IMR-90 (cell line): ENCODE data around the gene SHISA4. TPM values are rescaled to one million over a fixed set of nuclear protein-coding genes. Genes with fewer than 3 reads are reported as not detected.

Experiments
- ATAC-seq: fragments of 200-7000 bp; cut with Tn5 transposase; 2 replicates; pipeline ENCODE4 v1.9.1; 2020; ENCODE audit warnings: low read depth, mild to moderate bottlenecking, moderate library complexity
- BruUV-seq: library from RNA; stranded (reverse); fragments of 400-500 nt; replicated peaks from 2 replicates; lab custom pipeline; 2021; lab: Mats Ljungman, UMichigan
- CTCF ChIA-PET: fragments of 300-600 bp; formaldehyde crosslinking; extraction: SDS; loops from one replicate; lab custom pipeline; 2021; ENCODE audit warnings: antibody characterized with exemption; lab: Yijun Ruan, JAX
- POLR2A ChIA-PET: fragments of 300-600 bp; sonication (Branson Sonifier 250); formaldehyde crosslinking; loops from one replicate; lab custom pipeline; 2022; ENCODE audit warnings: antibody characterized with exemption; ENCODE audit not compliant: unreplicated experiment; lab: Charles Lee
- DNase-seq: peaks from one replicate; pipeline ENCODE4 v3.0.0; 2013
- H2AFZ ChIP-seq: replicated peaks from 2 replicates; pipeline ENCODE3; 2013; ENCODE audit warnings: low read length, mild to moderate bottlenecking; ENCODE audit not compliant: poor library complexity
- H2AK5ac ChIP-seq: 2 replicates; pipeline ENCODE4 v1.6.1; 2013; ENCODE audit warnings: low read depth, low read length, inconsistent platforms
- H2AK9ac ChIP-seq: replicated peaks from 2 replicates; pipeline ENCODE3; 2013; ENCODE audit warnings: mild to moderate bottlenecking, low read depth, low read length, moderate library complexity; ENCODE audit not compliant: poor library complexity
- H2BK120ac ChIP-seq: 2 replicates; pipeline ENCODE4 v1.6.1; 2013; ENCODE audit warnings: low read depth, low read length, inconsistent platforms
- H2BK15ac ChIP-seq: 3 replicates; pipeline ENCODE4 v1.6.1; 2013; ENCODE audit warnings: low read depth, low read length, inconsistent platforms
- H2BK20ac ChIP-seq: 2 replicates; pipeline ENCODE4 v1.6.1; 2013; ENCODE audit warnings: low read depth, mild to moderate bottlenecking, inconsistent platforms, low read length, moderate library complexity
- H2BK5ac ChIP-seq: 2 replicates; pipeline ENCODE4 v1.6.1; 2013; ENCODE audit warnings: mild to moderate bottlenecking, low read depth, low read length, inconsistent platforms; ENCODE audit not compliant: poor library complexity, severe bottlenecking
- H3K14ac ChIP-seq: replicated peaks from 2 replicates; pipeline ENCODE4 v1.6.1; 2013; ENCODE audit warnings: low read depth, low read length, inconsistent platforms
- H3K18ac ChIP-seq: 2 replicates; pipeline ENCODE4 v1.6.1; 2013; ENCODE audit warnings: low read depth, low read length, control low read depth
- H3K23ac ChIP-seq: 2 replicates; pipeline ENCODE4 v1.6.1; 2013; ENCODE audit warnings: low read depth, low read length, inconsistent platforms
- H3K27ac ChIP-seq: 2 replicates; pipeline ENCODE4 v1.5.1; 2013; ENCODE audit warnings: mild to moderate bottlenecking, control low read depth, low read length; ENCODE audit not compliant: insufficient read depth
- H3K27me3 ChIP-seq: 2 replicates; pipeline ENCODE4 v1.6.1; 2013; ENCODE audit warnings: low read length; ENCODE audit not compliant: control insufficient read depth, insufficient read depth
- H3K36me3 ChIP-seq: 2 replicates; pipeline ENCODE4 v1.6.1; 2013; ENCODE audit warnings: low read length, mixed read lengths; ENCODE audit not compliant: control insufficient read depth, insufficient read depth
- H3K4ac ChIP-seq: 2 replicates; pipeline ENCODE4 v1.6.1; 2013; ENCODE audit warnings: low read depth, low read length, inconsistent platforms
- H3K4me1 ChIP-seq: 2 replicates; pipeline ENCODE4 v1.6.1; 2013; ENCODE audit warnings: low read length, mixed read lengths; ENCODE audit not compliant: control insufficient read depth, insufficient read depth
- H3K4me2 ChIP-seq: 2 replicates; pipeline ENCODE4 v1.6.1; 2013; ENCODE audit warnings: low read depth, mild to moderate bottlenecking, control low read depth, low read length, moderate library complexity
- H3K4me3 ChIP-seq: 2 replicates; pipeline ENCODE4 v1.5.1; 2013; ENCODE audit warnings: low read depth, mild to moderate bottlenecking, control low read depth, low read length, moderate library complexity; ENCODE audit not compliant: insufficient read depth
- H3K56ac ChIP-seq: 2 replicates; pipeline ENCODE4 v1.6.1; 2013; ENCODE audit warnings: low read length, inconsistent platforms; ENCODE audit not compliant: insufficient read depth; ENCODE audit errors: extremely low read depth
- H3K79me1 ChIP-seq, 2 experiments: 2 replicates each; pipeline ENCODE4 v1.6.1; 2013; ENCODE audit warnings: low read length in 2 of 2, inconsistent platforms in 1 of 2, low read depth in 1 of 2
- H3K9ac ChIP-seq: 2 replicates; pipeline ENCODE4 v1.6.1; 2013; ENCODE audit warnings: low read depth, low read length, control low read depth
- H3K9me1 ChIP-seq: 2 replicates; pipeline ENCODE4 v1.6.1; 2013; ENCODE audit warnings: low read length, inconsistent platforms; ENCODE audit not compliant: insufficient read depth
- H3K9me3 ChIP-seq: 2 replicates; pipeline ENCODE4 v1.6.1; 2013; ENCODE audit warnings: low read length; ENCODE audit not compliant: control insufficient read depth, insufficient read depth
- H4K20me1 ChIP-seq: 2 replicates; pipeline ENCODE4 v1.6.1; 2013; ENCODE audit warnings: low read length, inconsistent platforms; ENCODE audit not compliant: insufficient read depth
- H4K5ac ChIP-seq: 2 replicates; pipeline ENCODE4 v1.6.1; 2013; ENCODE audit warnings: mild to moderate bottlenecking, low read depth, low read length, control low read depth
- H4K8ac ChIP-seq, 2 experiments: 2 replicates each; pipeline ENCODE4 v1.6.1; 2013; ENCODE audit warnings: low read depth in 2 of 2, low read length in 2 of 2, control low read depth in 1 of 2, inconsistent platforms in 1 of 2
- H4K91ac ChIP-seq: 2 replicates; pipeline ENCODE4 v1.6.1; 2013; ENCODE audit warnings: low read depth, low read length, inconsistent platforms; ENCODE audit not compliant: insufficient read depth
- BHLHE40 ChIP-seq: fragments of 150-350 bp; IDR thresholded peaks from 2 replicates; pipeline ENCODE4 v1.6.1; 2016; ENCODE audit warnings: mild to moderate bottlenecking, low read depth, low read length
- CEBPB ChIP-seq: IDR thresholded peaks from 2 replicates; pipeline ENCODE4 v1.6.1; 2012; ENCODE audit warnings: low read depth, low read length, improper control_type of control experiment
- CHD1 ChIP-seq: IDR thresholded peaks from 2 replicates; pipeline ENCODE4 v1.6.1; 2012; ENCODE audit warnings: low read depth, low read length, improper control_type of control experiment
- CTCF ChIP-seq: conservative IDR thresholded peaks from 2 replicates; pipeline ENCODE4 v1.5.1; 2012; ENCODE audit warnings: mild to moderate bottlenecking, low read depth, low read length, improper control_type of control experiment
- ELK1 ChIP-seq: fragments of 150-350 bp; IDR thresholded peaks from 2 replicates; pipeline ENCODE4 v1.6.1; 2016; ENCODE audit warnings: low read depth, mild to moderate bottlenecking, low read length, moderate library complexity, borderline replicate concordance
- FOS ChIP-seq: fragments of 150-350 bp; IDR thresholded peaks from 2 replicates; pipeline ENCODE4 v1.6.1; 2016; ENCODE audit warnings: low read depth, low read length
- MAFK ChIP-seq: IDR thresholded peaks from 2 replicates; pipeline ENCODE4 v1.6.1; 2012; ENCODE audit warnings: low read depth, low read length, improper control_type of control experiment
- MAZ ChIP-seq: IDR thresholded peaks from 2 replicates; pipeline ENCODE4 v1.6.1; 2012; ENCODE audit warnings: low read depth, mild to moderate bottlenecking, low read length, improper control_type of control experiment, moderate library complexity, borderline replicate concordance
- MXI1 ChIP-seq: IDR thresholded peaks from 2 replicates; pipeline ENCODE4 v1.6.1; 2012; ENCODE audit warnings: low read depth, mild to moderate bottlenecking, low read length, moderate library complexity, borderline replicate concordance
- NFE2L2 ChIP-seq: fragments of 150-350 bp; IDR thresholded peaks from 2 replicates; pipeline ENCODE4 v1.6.1; 2016; ENCODE audit warnings: low read depth, mild to moderate bottlenecking, low read length
- POLR2A ChIP-seq: IDR thresholded peaks from 2 replicates; pipeline ENCODE4 v1.6.1; 2012; ENCODE audit warnings: mild to moderate bottlenecking, low read depth, low read length
- RAD21 ChIP-seq: IDR thresholded peaks from 2 replicates; pipeline ENCODE4 v1.6.1; 2012; ENCODE audit warnings: low read length, improper control_type of control experiment
- RCOR1 ChIP-seq: IDR thresholded peaks from 2 replicates; pipeline ENCODE4 v1.6.1; 2012; ENCODE audit warnings: mild to moderate bottlenecking, low read length, improper control_type of control experiment; ENCODE audit not compliant: insufficient replicate concordance
- RFX5 ChIP-seq: IDR thresholded peaks from 2 replicates; pipeline ENCODE4 v1.8.0; 2012; ENCODE audit warnings: low read depth, mild to moderate bottlenecking, low read length, moderate library complexity
- SMC3 ChIP-seq: fragments of 150-350 bp; IDR thresholded peaks from 2 replicates; pipeline ENCODE4 v1.6.1; 2016; ENCODE audit warnings: low read depth, mild to moderate bottlenecking, antibody characterized with exemption, low read length, moderate library complexity
- USF2 ChIP-seq: fragments of 150-350 bp; IDR thresholded peaks from 2 replicates; pipeline ENCODE4 v1.6.1; 2017; ENCODE audit warnings: mild to moderate bottlenecking, antibody characterized with exemption, low read length, low read depth
- WGBS, 2 experiments: methylation state at CpG; one replicate each; pipeline versions ENCODE4 v1.1.5 to v1.1.7; 2013; ENCODE audit warnings: missing lambda C conversion rate in 2 of 2; ENCODE audit not compliant: insufficient read length in 1 of 2; ENCODE audit errors: extremely low coverage in 2 of 2; 5-methylcytosine and 5-hydroxymethylcytosine counted together
- dilution Hi-C: fragments of 300-500 bp; cut with HindIII; formaldehyde crosslinking; loops from one replicate; pipeline ENCODE4 v1.14.3; 2018; ENCODE audit warnings: low sequenced_read_pairs; ENCODE audit not compliant: unreplicated experiment
- in situ Hi-C: fragments of 300-500 bp; cut with MboI; formaldehyde crosslinking; loops from 3 replicates; pipeline ENCODE4 v1.14.3; 2019; ENCODE audit warnings: low sequenced_read_pairs, inconsistent platforms, mixed read lengths
- intact Hi-C: fragments of 100-400 bp; cut with micrococcal nuclease; formaldehyde crosslinking; loops from 2 replicates; pipeline ENCODE4 v1.10.0; 2022
- polyA plus RNA-seq, 3 experiments: library from polyadenylated mRNA; depleted of rRNA; stranded (reverse); fragments of >200 nt; gene quantifications; 2 replicates each; pipeline ENCODE4 v1.2.3, GENCODE V29; 2012; ENCODE audit warnings: low replicate concordance in 1 of 3
- total RNA-seq: library from RNA; depleted of rRNA; stranded (reverse); fragments of >200 nt; gene quantifications from 2 replicates; pipeline ENCODE4 v1.2.3, GENCODE V29; 2012

The SHISA4 gene
- total and polyA plus RNA-seq, 2 of the 4 experiments (the other 2 are of a cell fraction) = 10.0 to 34.8 TPM

GRCh38 chr1:201942129-201942495 lies 53.4 kb downstream of the SHISA4 start:
- H2BK5ac ChIP-seq = peak overlapping the region; percentile 35
- peak overlapping the region; percentile 7; the same call in 1 of the 2 replicates for H2AK5ac ChIP-seq
- H3K9me3 ChIP-seq = no peaks in the 10 kb centered on the region; the same call in 1 of the 2 replicates
- no peak overlapping the region for H2AFZ ChIP-seq
- ChIA-PET POLR2A (no interaction called here), CTCF (no interaction called here)
- peak overlapping the region; percentile 16 for H3K9ac ChIP-seq
- no peak overlapping the region for H2AK9ac ChIP-seq
- no peak overlapping the region for H4K91ac ChIP-seq
- H2BK15ac ChIP-seq = no peak overlapping the region; the same call in 2 of the 3 replicates
- intact Hi-C loops = no loop called here
- 0 out of 2 replicates have a peak overlapping the region, but pooled peaks have one; percentile 34 for H3K14ac ChIP-seq
- no peaks in the 10 kb centered on the region for H3K27me3 ChIP-seq
- ATAC-seq = no peak
- H3K56ac ChIP-seq = no peak overlapping the region
- H3K18ac ChIP-seq = no peak overlapping the region
- peak overlapping the region; percentile 28; the same call in 1 of the 2 replicates for H3K23ac ChIP-seq
- H3K4me2 ChIP-seq = peak overlapping the region; percentile 66
- peaks cover 26 to 76% of the 10 kb centered on the region in 2 experiments for H3K79me1 ChIP-seq
- dilution Hi-C loops = no loop called here
- peak overlapping the region; percentile 30; the same call in 1 of the 2 replicates for H2BK120ac ChIP-seq
- no peak for DNase-seq
- TF ChIP-seq RCOR1 (no peak), ELK1 (no peak), MAFK (no peak), MAZ (no peak), CTCF (no peak), NFE2L2 (no peak), RAD21 (no peak), MXI1 (no peak), BHLHE40 (no peak), CHD1 (no peak), RFX5 (no peak), FOS (no peak), POLR2A (no peak), CEBPB (no peak), USF2 (no peak), SMC3 (no peak)
- H4K20me1 ChIP-seq = peaks cover 23% of the 10 kb centered on the region
- H4K8ac ChIP-seq = peak overlapping the region in 1 of 2 experiments; percentile 57; a peak in 3 of 4 replicates
- in situ Hi-C loops = no loop called here
- no peak overlapping the region for H4K5ac ChIP-seq
- peak overlapping the region; percentile 52; the same call in 1 of the 2 replicates for H3K27ac ChIP-seq
- H3K9me1 ChIP-seq = peaks cover 28% of the 10 kb centered on the region
- 100% methylated on average over 1 of the region's 1 CpG; no CpG with 5 or more reads in 1 of the 2 experiments for WGBS, 2 experiments
- BruUV-seq = no TSS peak
- peaks cover 5% of the 10 kb centered on the region; the same call in 1 of the 2 replicates for H3K36me3 ChIP-seq
- H3K4ac ChIP-seq = peak overlapping the region; percentile 37; the same call in 1 of the 2 replicates
- H3K4me1 ChIP-seq = peaks cover 41% of the 10 kb centered on the region
- no peak overlapping the region for H3K4me3 ChIP-seq
- H2BK20ac ChIP-seq = peak overlapping the region; percentile 42; the same call in 1 of the 2 replicates
